ENCODE results near the gene DVL2. TPM values are rescaled to one million over a fixed set of nuclear protein-coding genes. Genes with fewer than 3 reads are reported as not detected.

Gene DVL2
- total RNA-seq, 4 donors from 2014 or later = 5.1 to 83.2 (median 53.5) TPM

GRCh38 chr17:7239091-7240027, 5.0 kb upstream of the DVL2 start, which contains the start of gene PHF23:
TSS of gene PHF23 (minus strand) at chr17:7239457. CDS start at chr17:7239279, 178 bp downstream.
- peak; percentile 99 for DNase-seq
- Histone ChIP-seq H3K4me1 (peaks cover 9 to 14% of the 10 kb centered on the region in 2 donors), H3K27ac (peak within 1 kb of the TSS; percentile 96 to 99), H3K36me3 (no peaks in the 10 kb centered on the region), H3K27me3 (no peaks in the 10 kb centered on the region), H3K9me3 (no peaks in the 10 kb centered on the region), H3K4me3 (peak within 1 kb of the TSS; percentile 86 to 100)
- TF ChIP-seq CTCF (IDR thresholded peaks at IDR 0.05) = peak in 1 of 4 experiments; percentile 35
- TF ChIP-seq POLR2A (IDR thresholded peaks at IDR 0.05) = peak; percentile 36 to 80
- intact Hi-C loops (cut with DNase I; ENCODE audit: low total_unique reads) = no loop called here

- Histone ChIP-seq H3K27me3 (no peaks in the 10 kb centered on the region), H3K4me1 (peaks cover 9 to 14% of the 10 kb centered on the region in 2 donors), H3K27ac (peak overlapping the region; percentile 94 to 96), H3K4me3 (peak overlapping the region; percentile 86 to 100), H3K9me3 (no peaks in the 10 kb centered on the region), H3K36me3 (no peaks in the 10 kb centered on the region)
- intact Hi-C loops (cut with DNase I; ENCODE audit: low total_unique reads) = no loop called here
- TF ChIP-seq CTCF (IDR thresholded peaks at IDR 0.05) (no peak), POLR2A (IDR thresholded peaks at IDR 0.05) (no peak)
- no peak for DNase-seq
These were observed 4.2 kb upstream of the DVL2 start for GRCh38 chr17:7238420-7239090.

GRCh38 chr17:7237761-7238419, 3.6 kb upstream of the DVL2 start:
- Histone ChIP-seq H3K36me3 (no peaks in the 10 kb centered on the region), H3K4me3 (peak overlapping the region; percentile 86 to 100), H3K27ac (peak overlapping the region; percentile 94 to 96), H3K27me3 (no peaks in the 10 kb centered on the region), H3K4me1 (peaks cover 9 to 14% of the 10 kb centered on the region in 2 donors), H3K9me3 (no peaks in the 10 kb centered on the region)
- peak; percentile 79 to 85 for DNase-seq
- intact Hi-C loops (cut with DNase I; ENCODE audit: low total_unique reads) = no loop called here
- no peak for TF ChIP-seq POLR2A (IDR thresholded peaks at IDR 0.05)
- no peak for TF ChIP-seq CTCF (IDR thresholded peaks at IDR 0.05)

GRCh38 chr17:7237266-7237760, 3.0 kb upstream of the DVL2 start:
- Histone ChIP-seq H3K4me1 (peaks cover 12 to 14% of the 10 kb centered on the region in 2 donors), H3K9me3 (no peaks in the 10 kb centered on the region), H3K36me3 (no peaks in the 10 kb centered on the region), H3K27ac (peak overlapping the region; percentile 94 to 96), H3K4me3 (peak overlapping the region; percentile 86 to 100), H3K27me3 (no peaks in the 10 kb centered on the region)
- intact Hi-C loops (cut with DNase I; ENCODE audit: low total_unique reads) = no loop called here
- DNase-seq = no peak
- TF ChIP-seq POLR2A (IDR thresholded peaks at IDR 0.05) (no peak), CTCF (IDR thresholded peaks at IDR 0.05) (no peak)
